ENCODE results near the gene BTBD1.
"Not testable (repeated sequence)": the region's sequence is repeated elsewhere in the genome, so short reads cannot be mapped to it uniquely, and the experiment has no call there.

BTBD1 gene

DNA sequence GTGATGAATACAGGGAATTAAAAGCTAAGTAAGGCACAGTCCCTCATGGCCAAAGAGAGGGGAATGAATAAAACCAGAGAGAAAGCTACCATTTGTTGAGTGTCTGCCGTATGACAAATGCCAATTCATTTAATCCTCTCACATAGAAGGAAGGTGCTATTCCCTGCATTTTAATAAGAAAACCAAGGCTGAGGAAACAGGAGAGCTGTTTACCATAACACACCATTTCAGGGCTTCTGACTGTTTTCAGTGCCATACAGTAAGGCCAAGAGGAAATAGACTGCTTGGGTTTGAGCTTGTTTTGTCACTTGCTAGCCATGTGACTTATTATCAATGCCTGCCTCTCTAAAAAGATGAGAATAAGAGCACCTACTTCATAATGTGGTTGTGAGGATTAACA is 10.1 kb downstream of the BTBD1 start:
- DNase-seq (ENCODE audit: low read depth) = no peak

DNA sequence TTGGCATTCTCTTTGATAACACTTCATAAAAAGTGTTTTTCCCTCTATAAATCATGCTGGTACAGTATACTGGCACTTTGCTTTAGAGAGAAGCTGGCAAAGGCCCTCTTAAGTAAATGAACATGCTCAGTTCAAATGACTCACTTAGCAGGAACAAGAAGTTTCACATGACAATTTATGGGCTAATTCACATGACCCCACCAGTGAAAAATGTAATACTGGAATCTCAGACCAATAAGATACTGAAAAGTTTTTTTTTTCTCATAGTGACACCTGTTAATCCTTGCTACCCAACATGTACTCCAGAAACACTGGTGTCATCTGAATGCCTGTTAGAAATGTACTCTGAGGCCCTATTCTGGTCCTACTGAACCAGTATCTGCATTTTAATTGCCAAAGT is 13.9 kb downstream of the BTBD1 start:
- DNase-seq (ENCODE audit: low read depth) = no peak

DNA sequence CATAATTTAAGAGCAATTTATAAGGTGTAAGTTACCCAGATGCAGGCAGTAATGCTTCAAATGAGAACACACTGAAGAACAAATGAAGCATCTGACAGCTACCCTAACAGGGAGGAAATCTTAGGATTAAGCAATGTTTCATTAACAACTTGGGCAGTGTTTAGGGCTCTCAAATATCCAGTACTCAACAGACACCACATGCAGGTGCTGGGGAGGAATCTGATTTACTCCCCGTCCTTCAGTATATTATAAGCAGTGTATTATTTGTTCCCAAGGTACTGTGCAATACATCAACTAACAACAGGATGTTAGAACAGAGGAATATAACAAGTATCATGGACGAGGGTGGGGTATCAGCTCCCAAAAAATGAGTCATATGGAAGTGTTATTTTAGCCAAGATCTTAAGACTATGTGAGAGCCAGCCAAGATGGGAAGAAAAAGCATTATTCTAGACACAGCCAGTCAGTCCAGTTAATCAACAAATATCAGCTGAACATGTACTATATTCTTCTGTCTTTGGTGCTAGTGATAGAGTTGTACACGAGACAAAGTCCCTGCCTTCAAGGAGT is 20.4 kb downstream of the BTBD1 start:
- DNase-seq (ENCODE audit: low read depth) = no peak

- DNase-seq (ENCODE audit: low read depth) = no peak
Observed at GRCh38 chr15:83044156-83044555, 22.9 kb downstream of the BTBD1 start.

DNA sequence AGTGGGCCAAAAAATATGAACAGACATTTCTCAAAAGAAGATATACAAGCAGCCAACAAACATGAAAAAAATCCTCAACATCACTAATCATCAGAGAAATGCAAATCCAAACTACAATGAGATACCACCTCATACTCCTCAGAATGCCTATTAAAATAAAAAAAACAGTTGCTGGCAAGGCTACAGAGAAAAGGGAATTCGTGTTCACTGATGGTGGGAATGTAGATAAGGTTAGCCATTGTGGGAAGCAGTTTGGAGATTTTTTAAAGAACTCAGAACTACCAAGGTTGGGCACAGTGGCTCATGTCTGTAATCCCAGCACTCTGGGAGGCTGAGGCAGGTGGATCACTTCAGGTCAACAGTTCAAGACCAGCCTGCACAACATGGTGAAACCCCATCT is 27.8 kb downstream of the BTBD1 start:
- no peak for DNase-seq (ENCODE audit: low read depth)

GRCh38 chr15:83036253-83036652 is 30.8 kb downstream of the BTBD1 start:
- DNase-seq (ENCODE audit: low read depth) = no peak

DNA sequence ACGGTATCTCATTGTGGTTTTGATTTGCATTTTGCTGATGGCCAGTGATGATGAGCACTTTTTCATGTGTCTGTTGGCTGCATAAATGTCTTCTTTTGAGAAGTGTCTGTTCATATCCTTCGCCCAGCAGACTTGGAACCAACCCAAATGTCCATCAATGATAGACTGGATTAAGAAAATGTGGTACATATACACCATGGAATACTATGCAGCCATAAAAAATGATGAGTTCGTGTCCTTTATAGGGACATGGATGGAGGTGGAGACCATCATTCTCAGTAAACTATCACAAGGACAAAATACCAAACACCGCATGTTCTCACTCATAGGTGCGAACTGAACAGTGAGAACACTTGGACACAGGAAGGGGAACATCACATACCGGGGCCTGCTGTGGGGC is 35.8 kb downstream of the BTBD1 start:
- DNase-seq (ENCODE audit: low read depth) = not testable (repeated sequence)

- no peak for DNase-seq (ENCODE audit: low read depth)
Observed at GRCh38 chr15:83030021-83030420, 37.0 kb downstream of the BTBD1 start.

DNA sequence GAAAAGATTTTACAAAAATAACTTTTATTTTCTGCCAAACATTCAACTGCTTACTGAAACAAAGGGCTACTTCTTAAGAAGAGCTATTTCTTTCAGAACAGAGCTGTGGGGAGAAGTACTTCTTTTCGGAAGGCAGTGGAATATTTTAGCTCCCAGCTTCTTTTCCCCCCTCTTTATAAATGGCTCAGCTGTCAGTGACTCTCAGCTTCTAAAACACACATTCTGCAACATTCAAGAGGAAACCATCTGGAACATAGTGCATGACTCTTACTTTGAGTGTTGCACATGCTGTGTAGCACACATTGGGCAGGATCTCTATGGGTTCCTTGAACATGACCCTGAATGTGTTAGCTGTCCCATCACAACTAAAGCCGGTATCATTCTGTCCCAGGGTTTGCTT is 48.6 kb downstream of the BTBD1 start:
- no peak for DNase-seq (ENCODE audit: low read depth)

DNA sequence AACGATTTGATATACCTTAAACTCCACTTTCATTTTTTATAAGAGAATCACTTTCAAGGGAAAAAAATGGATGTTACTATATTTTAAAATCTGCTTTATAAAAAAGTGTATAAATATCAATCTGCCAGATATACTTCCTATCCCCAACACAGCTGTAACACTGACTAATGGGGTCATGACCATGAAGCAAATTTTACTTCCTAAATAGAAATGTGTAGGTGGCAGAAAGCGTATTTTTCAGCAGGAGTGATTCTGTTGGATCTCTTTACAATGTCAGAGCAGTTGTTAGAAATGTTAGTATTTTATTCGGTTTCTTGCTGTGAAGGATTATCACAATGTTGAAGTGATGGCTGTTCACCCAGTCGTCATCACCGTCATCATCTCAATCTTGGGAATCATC is 50.1 kb downstream of the BTBD1 start:
- no peak for DNase-seq (ENCODE audit: low read depth)

- DNase-seq (ENCODE audit: low read depth) = no peak
Observed at GRCh38 chr15:83015361-83015760, 51.7 kb downstream of the BTBD1 start.

GRCh38 chr15:83014205-83014653 is 52.8 kb downstream of the BTBD1 start:
- DNase-seq (ENCODE audit: low read depth) = no peak

GRCh38 chr15:83012636-83013035 is 54.4 kb downstream of the BTBD1 start:
- no peak for DNase-seq (ENCODE audit: low read depth)

DNA sequence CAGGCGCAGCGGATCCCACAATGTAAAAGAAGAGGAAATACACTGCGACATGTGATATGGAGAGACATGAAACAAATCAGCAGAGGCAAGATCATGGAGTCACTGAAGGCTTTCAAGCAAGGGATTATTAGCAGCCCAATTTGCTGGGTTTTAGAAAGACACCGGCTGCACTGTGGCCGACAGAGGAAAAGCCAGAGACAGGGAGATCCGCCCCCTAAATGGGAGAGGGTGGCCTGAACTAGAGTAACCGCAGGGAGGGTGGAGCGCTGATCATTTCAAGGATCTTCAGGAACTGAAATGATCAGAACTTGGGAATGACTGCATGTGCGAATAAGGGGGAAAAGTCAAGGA is 55.0 kb downstream of the BTBD1 start:
- no peak for DNase-seq (ENCODE audit: low read depth)

- DNase-seq (ENCODE audit: low read depth) = peak; percentile 69
Observed at GRCh38 chr15:83011271-83012075, 55.6 kb downstream of the BTBD1 start, which contains the start of gene C15orf40. Gene C15orf40 (minus strand): TSS chr15:83011639. CDS start chr15:83011607, 32 bp downstream.

DNA sequence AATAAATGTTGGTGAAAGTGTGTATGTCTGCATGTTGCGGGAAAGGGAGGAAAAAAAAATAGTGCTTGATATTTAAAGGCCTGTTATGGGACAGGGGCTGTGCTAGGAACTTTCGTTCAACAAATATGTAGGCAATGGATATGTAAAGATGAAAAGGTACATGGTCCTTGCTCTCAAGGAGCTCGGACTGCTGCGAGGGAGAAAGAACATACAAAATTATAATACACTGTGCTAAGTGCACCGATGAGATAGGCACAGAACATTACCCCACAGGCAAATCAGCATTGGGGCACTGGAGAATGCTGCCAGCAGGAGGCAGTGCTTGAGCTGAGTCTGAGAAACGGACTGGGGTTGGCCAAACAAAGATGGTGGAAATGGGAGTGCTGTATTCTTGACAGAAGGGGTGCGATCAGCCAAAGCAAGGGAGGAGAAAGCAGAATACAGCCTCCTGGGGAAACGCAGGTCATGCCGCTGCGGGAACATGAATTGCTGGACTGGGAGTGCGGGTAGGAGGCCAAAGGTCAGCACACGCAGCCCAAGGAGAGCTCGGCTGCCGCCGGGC is 56.3 kb downstream of the BTBD1 start:
- DNase-seq (ENCODE audit: low read depth) = peak; percentile 36

DNA sequence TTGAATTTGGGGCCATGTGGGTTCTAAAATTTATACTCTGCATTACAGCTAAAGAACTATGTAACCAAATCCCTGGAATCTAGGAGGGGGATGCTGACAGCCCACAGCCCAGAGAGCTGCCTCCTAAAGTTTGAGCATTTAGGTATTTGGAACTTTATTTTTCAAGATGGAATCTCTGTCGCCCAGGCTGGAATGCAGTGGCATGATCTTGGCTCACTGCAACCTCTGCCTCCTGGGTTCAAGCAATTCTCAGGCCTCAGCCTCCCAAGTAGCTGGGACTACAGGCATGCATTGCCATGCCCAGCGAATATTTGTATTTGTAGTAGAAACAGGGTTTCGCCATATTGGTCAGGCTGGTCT is 66.4 kb downstream of the BTBD1 start:
- not testable (repeated sequence) for DNase-seq (ENCODE audit: low read depth)

- no peak for DNase-seq (ENCODE audit: low read depth)
Observed at GRCh38 chr15:82999905-83000671, 67.0 kb downstream of the BTBD1 start.

DNA sequence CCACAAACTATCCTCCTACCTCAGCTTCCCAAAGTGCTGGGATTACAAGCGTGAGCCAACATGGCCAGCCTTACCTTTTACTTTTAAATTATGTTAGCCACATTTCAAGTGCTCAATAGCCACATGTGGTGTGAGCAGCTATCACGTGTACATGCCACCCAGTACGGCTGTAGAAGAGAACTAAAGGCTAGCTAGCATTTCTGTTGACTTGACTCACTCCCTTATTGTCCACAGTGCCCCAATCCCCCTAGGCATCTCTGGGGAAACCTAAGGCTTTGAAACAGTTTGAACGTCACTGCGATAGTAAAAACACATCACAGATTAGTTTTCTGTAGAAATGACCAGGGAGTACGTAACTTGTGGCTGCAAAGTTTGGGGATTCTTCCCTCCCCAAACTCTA is 67.6 kb downstream of the BTBD1 start:
- no peak for DNase-seq (ENCODE audit: low read depth)

- DNase-seq (ENCODE audit: low read depth) = no peak
Observed at GRCh38 chr15:82995938-82996337, 71.1 kb downstream of the BTBD1 start.

DNA sequence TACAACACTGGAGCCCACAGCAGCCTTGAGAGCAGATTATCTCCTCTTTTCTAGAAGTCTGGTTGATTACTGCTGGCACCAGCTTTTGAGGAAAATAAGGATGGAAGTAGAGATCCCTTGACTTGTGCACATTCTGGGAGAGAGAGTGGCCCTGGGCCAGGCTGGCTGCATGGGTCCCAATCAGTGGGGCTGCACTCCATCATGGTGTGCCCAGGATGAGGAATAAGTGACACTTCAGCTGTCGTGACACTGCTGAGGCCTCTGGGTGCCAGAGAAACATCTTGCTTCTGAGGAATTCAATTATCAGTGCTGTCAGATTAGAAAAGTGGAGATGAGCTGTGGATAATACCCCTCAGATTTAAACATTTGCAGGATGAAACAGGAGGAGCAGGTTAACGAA is 72.0 kb downstream of the BTBD1 start:
- DNase-seq (ENCODE audit: low read depth) = no peak

DNA sequence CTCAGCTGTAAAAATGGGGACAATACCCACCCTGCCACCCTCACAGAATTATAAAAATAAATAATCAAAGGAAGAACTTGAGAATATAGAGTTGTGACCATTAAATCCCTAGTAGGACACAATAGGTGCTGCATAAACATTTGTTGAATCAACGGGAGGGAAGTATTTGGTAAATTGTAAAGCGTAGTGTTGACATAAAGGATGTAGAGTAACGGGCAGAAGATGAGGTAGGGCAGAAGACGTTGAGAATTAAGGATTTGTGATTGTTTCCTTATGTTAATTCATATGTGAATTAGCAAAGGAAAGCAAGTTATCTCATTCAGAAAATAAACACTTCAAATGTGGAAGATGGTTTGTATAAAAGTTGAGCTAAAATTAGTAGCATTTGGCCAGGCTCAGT is 73.9 kb downstream of the BTBD1 start:
- DNase-seq (ENCODE audit: low read depth) = no peak

Measured in stimulated activated CD8-positive, alpha-beta memory T cell treated with anti-CD3 and anti-CD28 coated beads, Interleukin-15, amount 100 ng/mL, for 24 hours (primary cell).